B cell (primary cell): ENCODE results near the gene SOX18. TPM values are rescaled to one million over a fixed set of nuclear protein-coding genes. Genes with fewer than 3 reads are reported as not detected.

Experiments used
- ATAC-seq: fragments of 200-7000 bp; cut with Tn5 transposase; one replicate; pipeline ENCODE4 v1.10.0; 2021; ENCODE audit warnings: low read depth, mild to moderate bottlenecking, moderate number of reproducible peaks, moderate library complexity
- CTCF ChIA-PET: fragments of 350-600 bp; sonication (Branson Sonifier 250); formaldehyde crosslinking; loops from one replicate; lab custom pipeline; 2021; ENCODE audit warnings: antibody characterized with exemption, inconsistent platforms; lab: Charles Lee
- POLR2A ChIA-PET: fragments of 350-600 bp; sonication (Branson Sonifier 250); formaldehyde crosslinking; loops from one replicate; lab custom pipeline; 2021; ENCODE audit warnings: antibody characterized with exemption; lab: Charles Lee
- DNase-seq: peaks from one replicate; pipeline ENCODE4 v3.0.0; 2013
- H2AFZ ChIP-seq: 2 replicates; pipeline ENCODE4 v1.6.1; 2012; ENCODE audit warnings: mild to moderate bottlenecking, low read depth, low read length; ENCODE audit not compliant: insufficient read depth, poor library complexity, severe bottlenecking
- H3K27ac ChIP-seq, 2 donors: 1 replicate in 1 of 2; 2 replicates in 1 of 2; pipeline ENCODE4 v1.5.1; 2012 to 2013; ENCODE audit warnings: low read length in 2 of 2, mild to moderate bottlenecking in 2 of 2, moderate library complexity in 1 of 2
- H3K27me3 ChIP-seq, 4 experiments: fragments of 200-600 bp in 1 of 4; sonication (generic) in 1 of 4; replicated peaks in 1 of 4; 1 replicate in 2 of 4; 2 replicates in 2 of 4; pipeline versions ENCODE4 v1.6.1 to v1.7.0; 2013 to 2016; ENCODE audit warnings: low read length in 3 of 4, mild to moderate bottlenecking in 2 of 4, mixed read lengths in 1 of 4, moderate library complexity in 1 of 4; ENCODE audit not compliant: insufficient read depth in 4 of 4, control insufficient read depth in 3 of 4; ENCODE audit errors: control extremely low read depth in 1 of 4
- H3K36me3 ChIP-seq, 2 experiments: replicated peaks in 1 of 2; 1 replicate in 1 of 2; 2 replicates in 1 of 2; pipeline versions ENCODE4 v1.6.1 to v1.7.1; 2013; ENCODE audit warnings: low read length in 1 of 2; ENCODE audit not compliant: insufficient read depth in 2 of 2, control insufficient read depth in 1 of 2; ENCODE audit errors: control extremely low read depth in 1 of 2, extremely low read depth in 1 of 2
- H3K4me1 ChIP-seq, 2 donors: fragments of 200-600 bp in 1 of 2; sonication (generic) in 1 of 2; 1 replicate in 1 of 2; 2 replicates in 1 of 2; pipeline versions ENCODE4 v1.5.1 to v1.6.1; 2013 to 2017; ENCODE audit warnings: low read length in 2 of 2; ENCODE audit not compliant: control insufficient read depth in 2 of 2, insufficient read depth in 2 of 2
- H3K4me2 ChIP-seq: replicated peaks from 2 replicates; pipeline ENCODE3; 2012; ENCODE audit warnings: mild to moderate bottlenecking, low read depth, low read length; ENCODE audit not compliant: poor library complexity, severe bottlenecking
- H3K4me3 ChIP-seq, 5 experiments: fragments of 200-600 bp in 1 of 5; sonication (generic) in 1 of 5; 1 replicate in 3 of 5; 2 replicates in 2 of 5; pipeline versions ENCODE4 v1.5.1 to v1.7.0; 2011 to 2016; ENCODE audit warnings: low read length in 4 of 5, mild to moderate bottlenecking in 4 of 5, low read depth in 2 of 5, control low read depth in 1 of 5, moderate library complexity in 1 of 5; ENCODE audit not compliant: insufficient read depth in 1 of 5; ENCODE audit errors: control extremely low read depth in 1 of 5, extremely low read depth in 1 of 5
- H3K79me2 ChIP-seq: fragments of 200-600 bp; sonication (generic); one replicate; pipeline ENCODE4 v1.6.0; 2016; ENCODE audit warnings: low read length; ENCODE audit not compliant: control insufficient read depth, insufficient read depth
- H3K9ac ChIP-seq: fragments of 200-600 bp; sonication (generic); 2 replicates; pipeline ENCODE4 v1.6.1; 2017; ENCODE audit warnings: mild to moderate bottlenecking, low read length, moderate library complexity
- H3K9me3 ChIP-seq, 3 donors: one replicate each; pipeline versions ENCODE4 v1.6.1 to v1.7.1; 2013; ENCODE audit warnings: low read length in 2 of 3; ENCODE audit not compliant: control insufficient read depth in 2 of 3, insufficient read depth in 1 of 3; ENCODE audit errors: control extremely low read depth in 1 of 3
- H4K20me1 ChIP-seq: 2 replicates; pipeline ENCODE4 v1.6.0; 2012; ENCODE audit warnings: mild to moderate bottlenecking, low read length; ENCODE audit not compliant: insufficient read depth, control insufficient read depth, poor library complexity, severe bottlenecking
- H3K27ac Mint-ChIP-seq: one replicate; pipeline ENCODE4 v1.8.0; 2021; ENCODE audit warnings: mixed read lengths
- H3K27me3 Mint-ChIP-seq: one replicate; pipeline ENCODE4 v1.8.0; 2021; ENCODE audit warnings: mixed read lengths
- H3K4me1 Mint-ChIP-seq: one replicate; pipeline ENCODE4 v1.8.0; 2021; ENCODE audit warnings: mixed read lengths
- H3K4me3 Mint-ChIP-seq: one replicate; pipeline ENCODE4 v1.8.0; 2021; ENCODE audit warnings: mixed read lengths
- H3K9me3 Mint-ChIP-seq: one replicate; pipeline ENCODE4 v1.8.0; 2022; ENCODE audit warnings: mixed read lengths; ENCODE audit not compliant: insufficient read depth
- EZH2 ChIP-seq: IDR thresholded peaks from 2 replicates; pipeline ENCODE4 v1.6.1; 2012; ENCODE audit warnings: borderline replicate concordance, low read depth, mild to moderate bottlenecking, moderate library complexity, low read length; ENCODE audit not compliant: insufficient read depth, poor library complexity, severe bottlenecking
- WGBS: methylation state at CpG from one replicate; pipeline ENCODE4 v1.1.5; 2013; ENCODE audit warnings: missing lambda C conversion rate; ENCODE audit not compliant: insufficient coverage; 5-methylcytosine and 5-hydroxymethylcytosine counted together
- intact Hi-C: fragments of 100-400 bp; cut with micrococcal nuclease; formaldehyde crosslinking; loops from one replicate; pipeline ENCODE4 v1.10.0; 2022
- polyA plus RNA-seq: library from polyadenylated mRNA; depleted of rRNA; stranded (reverse); fragments of >200 nt; gene quantifications from 2 replicates; pipeline ENCODE4 v1.2.3, GENCODE V29; 2012
- total RNA-seq, 2 donors: library from RNA; stranded (reverse); fragments of 120-200 nt in 1 of 2; gene quantifications; 1 replicate in 1 of 2; 2 replicates in 1 of 2; pipeline versions ENCODE4 v1.2.3 to v1.2.4, GENCODE V29; 2013 to 2022
- TF ChIP-seq, protein P1 (sequence below): fragments of 200-600 bp; IDR thresholded peaks from one replicate; pipeline ENCODE4 v1.8.0; 2022; ENCODE audit warnings: antibody characterized with exemption, mild to moderate bottlenecking

The SOX18 gene
- total and polyA plus RNA-seq, 2 donors (not counting 1 experiment from before 2014, with no cell fraction given), result not detected

DNA sequence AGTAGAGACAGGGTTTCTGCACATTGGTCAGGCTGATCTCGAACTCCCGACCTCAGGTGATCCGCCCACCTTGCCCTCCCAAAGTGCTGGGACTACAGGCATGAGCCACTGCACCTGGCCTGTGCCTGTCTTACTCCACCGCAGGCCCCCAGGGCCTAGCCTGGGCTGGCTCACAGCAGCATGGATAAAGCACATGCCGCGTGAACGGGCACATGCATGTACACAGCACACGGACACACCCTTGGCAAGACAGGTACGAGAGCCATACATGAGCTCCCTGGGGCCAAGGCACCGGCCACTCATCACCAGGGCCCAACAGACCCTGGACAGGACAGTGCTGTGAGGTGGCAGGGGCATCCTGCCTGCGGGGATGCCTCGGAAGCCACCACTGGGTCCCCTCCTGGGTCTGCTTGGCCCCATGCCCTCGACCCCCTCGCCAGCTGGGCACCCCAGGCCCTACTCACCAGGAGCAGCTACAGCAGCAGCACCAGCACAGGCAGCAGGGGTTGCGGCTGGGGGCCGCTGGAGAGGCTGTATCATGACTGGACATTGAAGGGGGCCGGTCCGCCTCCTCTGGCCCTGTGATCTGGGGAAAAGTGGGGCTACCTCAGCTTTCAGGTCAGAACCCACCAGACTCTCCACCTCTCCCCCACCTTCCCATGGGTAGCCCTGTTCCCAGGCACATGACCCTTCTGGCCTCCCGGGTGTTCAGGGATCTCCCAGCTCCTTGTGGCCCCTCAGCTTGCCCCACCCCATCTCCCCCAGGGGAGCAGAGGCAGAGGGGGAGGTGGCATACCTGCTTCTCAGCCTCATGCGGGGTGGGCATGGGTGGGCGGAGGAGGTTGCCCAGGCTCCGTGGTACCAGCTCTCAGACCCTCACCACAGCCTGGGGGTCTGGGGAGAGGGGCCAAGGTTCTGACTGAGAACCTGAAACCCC is 26.9 kb upstream of the SOX18 start:
- Histone ChIP-seq H3K27me3 (no peaks in the 10 kb centered on the region), H3K9ac (peak overlapping the region; percentile 85), H3K36me3 (peaks cover 0 to 48% of the 10 kb centered on the region in 2 experiments), H3K4me2 (peak overlapping the region; percentile 96), H3K4me3 (peak overlapping the region; percentile 80 to 98 (median 96)), H3K9me3 (no peaks in the 10 kb centered on the region), H3K79me2 (peaks cover 20% of the 10 kb centered on the region), H2AFZ (no peak overlapping the region), H3K27ac (peak overlapping the region; percentile 77 to 83), H4K20me1 (peaks cover 67% of the 10 kb centered on the region), H3K4me1 (peaks cover 27 to 69% of the 10 kb centered on the region in 2 donors)
- ATAC-seq, result no peak
- intact Hi-C loops, result loop anchor here (2.0 to 5.0 kb wide), 3 partner anchors 119 to 212 kb away; partner anchors contain the start of genes PCMTD2, TPD52L2 and UCKL1
- Mint-ChIP-seq H3K4me1 (peaks cover 54% of the 10 kb centered on the region), H3K4me3 (peak overlapping the region; percentile 39), H3K27ac (peak overlapping the region; percentile 92), H3K9me3 (no peaks in the 10 kb centered on the region), H3K27me3 (no peaks in the 10 kb centered on the region)
- no peak for DNase-seq
- WGBS, result 80% methylated on average over 18 of the region's 22 CpGs
- TF ChIP-seq EZH2, result no peak
- TF ChIP-seq, protein P1, sequence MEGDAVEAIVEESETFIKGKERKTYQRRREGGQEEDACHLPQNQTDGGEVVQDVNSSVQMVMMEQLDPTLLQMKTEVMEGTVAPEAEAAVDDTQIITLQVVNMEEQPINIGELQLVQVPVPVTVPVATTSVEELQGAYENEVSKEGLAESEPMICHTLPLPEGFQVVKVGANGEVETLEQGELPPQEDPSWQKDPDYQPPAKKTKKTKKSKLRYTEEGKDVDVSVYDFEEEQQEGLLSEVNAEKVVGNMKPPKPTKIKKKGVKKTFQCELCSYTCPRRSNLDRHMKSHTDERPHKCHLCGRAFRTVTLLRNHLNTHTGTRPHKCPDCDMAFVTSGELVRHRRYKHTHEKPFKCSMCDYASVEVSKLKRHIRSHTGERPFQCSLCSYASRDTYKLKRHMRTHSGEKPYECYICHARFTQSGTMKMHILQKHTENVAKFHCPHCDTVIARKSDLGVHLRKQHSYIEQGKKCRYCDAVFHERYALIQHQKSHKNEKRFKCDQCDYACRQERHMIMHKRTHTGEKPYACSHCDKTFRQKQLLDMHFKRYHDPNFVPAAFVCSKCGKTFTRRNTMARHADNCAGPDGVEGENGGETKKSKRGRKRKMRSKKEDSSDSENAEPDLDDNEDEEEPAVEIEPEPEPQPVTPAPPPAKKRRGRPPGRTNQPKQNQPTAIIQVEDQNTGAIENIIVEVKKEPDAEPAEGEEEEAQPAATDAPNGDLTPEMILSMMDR, result no peak
- ChIA-PET CTCF (interaction anchor here (0.7 to 11.8 kb wide), 4 partner anchors 14 to 579 kb away, joined by 3 to 220 read pairs (median 34); partner anchors contain the start of gene TCEA2), POLR2A (interaction anchor here (3.7 to 5.5 kb wide), 2 partner anchors 11 to 23 kb away, joined by 24 to 55 read pairs; no protein-coding TSS in a partner anchor)
